Activated CD8-positive, alpha-beta memory T cell treated with anti-CD3 and anti-CD28 coated beads, Interleukin-2, amount 50 U/mL, for 48 hours (primary cell): ENCODE measurements around the gene BCAT1.
"Not testable (repeated sequence)": the region's sequence is repeated elsewhere in the genome, so short reads cannot be mapped to it uniquely, and the experiment has no call there.

ENCODE experiments used
- DNase-seq: peaks from one replicate; pipeline ENCODE4 v3.0.0-alpha.2; 2020

The BCAT1 gene

GRCh38 chr12:24956351-24956750 lies 7.5 kb upstream of the BCAT1 start:
- DNase-seq = not testable (repeated sequence)

GRCh38 chr12:24955853-24956252 lies 7.0 kb upstream of the BCAT1 start:
- DNase-seq = no peak

- DNase-seq = no peak
These were observed 6.5 kb upstream of the BCAT1 start for GRCh38 chr12:24955389-24955788.

- no peak for DNase-seq
These were observed 5.4 kb upstream of the BCAT1 start for GRCh38 chr12:24954261-24954660.

DNA sequence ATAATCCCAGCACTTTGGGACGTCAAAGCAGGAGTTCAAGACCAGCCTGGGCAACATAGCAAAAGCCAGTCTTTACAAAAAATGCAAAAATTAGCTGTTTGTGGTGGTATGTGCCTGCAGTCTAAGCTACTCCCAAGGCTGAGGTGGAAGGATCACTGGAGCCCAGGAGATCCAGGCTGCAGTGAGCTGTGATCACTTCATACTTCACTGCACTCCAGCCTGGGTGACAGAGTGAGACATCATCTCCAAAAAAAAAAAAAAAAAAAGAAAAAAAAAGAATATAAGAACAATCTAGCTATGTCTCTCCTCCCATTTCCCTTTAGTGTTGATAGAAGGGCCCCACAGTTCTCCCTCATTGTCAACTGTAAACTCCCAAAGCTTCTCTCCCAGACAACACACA lies 3.5 kb upstream of the BCAT1 start:
- DNase-seq = no peak

- DNase-seq = no peak
These were observed 1.4 kb upstream of the BCAT1 start for GRCh38 chr12:24950231-24950834.

- DNase-seq = no peak
These were observed 513 bp downstream of the BCAT1 start for GRCh38 chr12:24948420-24948756.

GRCh38 chr12:24947541-24948419 lies 1.1 kb downstream of the BCAT1 start:
- no peak for DNase-seq

GRCh38 chr12:24945845-24946244 lies 3.1 kb downstream of the BCAT1 start:
- DNase-seq = no peak

DNA sequence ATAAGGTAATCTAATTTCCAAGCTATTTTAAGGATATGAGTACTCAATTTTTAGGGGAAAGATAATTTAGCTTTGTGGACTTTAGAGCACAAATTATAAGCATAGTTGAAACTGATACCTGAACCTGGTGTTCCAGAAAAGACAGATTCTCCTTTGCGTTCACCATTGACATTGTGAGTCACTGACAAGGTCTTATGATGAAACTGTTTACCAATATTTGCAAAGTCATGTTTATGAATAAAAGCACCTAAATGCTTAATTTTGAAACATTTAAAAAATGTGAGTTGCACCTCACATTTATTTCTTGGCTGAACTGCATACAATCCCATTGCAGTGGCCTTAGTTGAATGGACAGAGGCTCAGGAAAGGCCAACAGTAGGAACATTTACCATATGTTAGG lies 3.9 kb downstream of the BCAT1 start:
- DNase-seq = no peak

- no peak for DNase-seq
These were observed 4.3 kb downstream of the BCAT1 start for GRCh38 chr12:24944601-24944975.

GRCh38 chr12:24943947-24944600 lies 4.8 kb downstream of the BCAT1 start:
- no peak for DNase-seq

DNA sequence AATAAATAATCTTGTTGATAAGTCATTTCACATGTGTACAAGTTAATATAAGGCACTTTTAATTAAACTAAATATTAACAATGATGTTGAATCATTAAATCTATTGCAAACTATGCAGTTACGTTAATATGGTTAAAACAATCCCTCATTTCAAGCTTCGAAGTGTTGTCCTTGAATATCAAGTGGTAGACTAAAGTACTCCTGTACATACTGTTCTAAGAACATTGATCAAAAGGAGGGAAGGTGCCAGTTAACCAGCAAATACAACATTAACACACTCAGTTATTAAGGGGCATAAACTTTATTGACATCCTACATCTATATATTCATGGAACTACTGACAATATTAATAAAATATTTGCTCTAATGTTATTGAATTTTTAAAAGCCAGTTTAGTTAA lies 8.7 kb downstream of the BCAT1 start:
- DNase-seq = no peak

DNA sequence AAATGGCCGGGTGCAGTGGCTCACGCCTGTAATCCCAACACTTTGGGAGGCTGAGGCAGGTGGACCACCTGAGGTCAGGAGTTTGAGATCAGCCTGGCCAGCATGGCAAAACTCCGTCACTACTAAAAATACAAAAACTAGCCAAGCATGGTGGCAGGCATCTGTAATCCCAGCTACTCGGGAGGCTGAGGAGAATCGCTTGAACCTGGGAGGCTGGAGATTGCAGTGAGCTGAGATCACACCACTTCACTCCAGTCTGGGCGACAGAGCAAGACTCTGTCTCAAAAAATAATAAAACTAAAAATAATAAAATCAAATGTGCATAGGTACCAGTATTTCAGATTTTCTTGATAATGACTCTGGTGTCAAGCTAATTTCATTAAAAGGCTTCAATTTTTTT lies 9.3 kb downstream of the BCAT1 start:
- not testable (repeated sequence) for DNase-seq

DNA sequence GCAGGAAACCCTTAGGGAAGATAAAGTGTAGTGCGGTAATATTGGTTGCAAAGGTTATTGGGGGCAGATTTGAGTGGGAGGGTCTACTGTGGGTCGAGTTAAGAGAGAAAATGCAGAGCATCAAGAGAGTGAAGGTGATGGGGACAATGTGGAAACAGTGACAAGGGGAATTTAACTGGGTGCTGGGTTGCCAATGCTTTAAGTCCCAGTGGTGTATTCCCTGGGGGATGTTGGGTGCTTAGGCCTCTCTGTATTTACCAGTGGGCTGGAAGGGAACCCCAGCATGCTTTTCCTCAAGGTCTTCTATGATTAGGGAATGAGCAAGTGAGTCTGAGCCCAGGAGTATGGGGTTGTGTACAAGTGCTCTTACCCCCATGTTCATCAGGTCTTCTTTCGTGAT lies 10.6 kb downstream of the BCAT1 start:
- DNase-seq = no peak

DNA sequence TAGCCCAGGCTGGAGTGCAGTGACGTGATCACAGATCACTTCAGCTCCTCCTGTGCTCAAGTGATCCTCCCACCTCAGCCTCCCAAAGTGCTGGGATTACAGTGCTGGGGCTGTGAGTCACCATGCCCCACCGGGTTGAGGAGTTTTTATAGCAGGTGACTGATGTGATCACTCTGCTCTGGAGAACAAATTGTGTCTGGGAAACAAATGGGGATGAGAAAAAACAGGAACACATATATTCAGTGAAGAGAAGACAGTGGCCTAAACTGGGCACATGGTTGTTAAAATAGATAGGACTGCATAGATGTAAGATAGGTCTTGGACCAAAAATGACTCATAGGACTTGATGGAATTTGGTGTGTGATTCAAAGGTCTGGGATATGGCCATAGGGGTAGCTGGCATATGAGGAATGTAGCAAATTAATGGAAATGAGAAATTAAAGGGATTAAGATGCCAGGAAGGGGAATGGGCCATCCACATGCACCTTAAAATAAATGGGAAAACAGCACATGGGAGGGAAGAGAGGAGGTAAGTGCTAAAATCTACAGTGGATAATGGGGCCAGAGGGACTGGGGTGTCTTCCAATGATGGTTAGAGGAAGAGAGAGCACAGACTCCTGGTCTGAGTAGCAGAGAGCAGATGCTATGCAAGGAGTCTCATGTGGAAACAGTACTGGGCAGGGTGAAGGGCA lies 11.2 kb downstream of the BCAT1 start:
- DNase-seq = no peak

GRCh38 chr12:24933694-24934407 lies 15.1 kb downstream of the BCAT1 start:
- DNase-seq = no peak

- DNase-seq = no peak
These were observed 17.1 kb downstream of the BCAT1 start for GRCh38 chr12:24931666-24932405.

DNA sequence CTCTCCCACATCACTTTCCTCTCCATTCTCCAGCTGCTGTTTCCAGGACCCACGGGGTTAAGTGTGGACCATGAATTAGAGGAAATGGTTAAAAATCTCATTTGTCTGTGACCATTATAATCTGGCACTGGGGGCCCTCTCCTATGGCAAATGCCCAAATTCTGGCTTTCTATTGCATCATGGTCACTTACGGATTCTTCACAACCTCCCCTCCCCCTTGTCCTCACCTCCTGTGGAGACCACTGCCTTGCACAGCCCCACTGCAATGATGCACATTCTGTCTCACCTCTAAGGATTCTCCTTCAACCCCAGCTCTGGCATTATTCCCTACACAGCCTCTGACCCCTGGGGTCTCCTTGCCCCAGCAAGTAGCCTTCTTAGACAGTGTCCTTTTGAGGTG lies 18.9 kb downstream of the BCAT1 start:
- no peak for DNase-seq

- DNase-seq = not testable (repeated sequence)
These were observed 20.2 kb downstream of the BCAT1 start for GRCh38 chr12:24928533-24929306.

GRCh38 chr12:24928131-24928530 lies 20.8 kb downstream of the BCAT1 start:
- DNase-seq = no peak
